HTERT RPE-1 (cell line): Measurements from ENCODE around the gene MPG.

ENCODE experiments used
- in situ Hi-C: fragments of 300-500 bp; cut with MboI; formaldehyde crosslinking; loops from 4 replicates; pipeline ENCODE4 v1.14.3; 2020; ENCODE audit warnings: low sequenced_read_pairs

Gene MPG

DNA sequence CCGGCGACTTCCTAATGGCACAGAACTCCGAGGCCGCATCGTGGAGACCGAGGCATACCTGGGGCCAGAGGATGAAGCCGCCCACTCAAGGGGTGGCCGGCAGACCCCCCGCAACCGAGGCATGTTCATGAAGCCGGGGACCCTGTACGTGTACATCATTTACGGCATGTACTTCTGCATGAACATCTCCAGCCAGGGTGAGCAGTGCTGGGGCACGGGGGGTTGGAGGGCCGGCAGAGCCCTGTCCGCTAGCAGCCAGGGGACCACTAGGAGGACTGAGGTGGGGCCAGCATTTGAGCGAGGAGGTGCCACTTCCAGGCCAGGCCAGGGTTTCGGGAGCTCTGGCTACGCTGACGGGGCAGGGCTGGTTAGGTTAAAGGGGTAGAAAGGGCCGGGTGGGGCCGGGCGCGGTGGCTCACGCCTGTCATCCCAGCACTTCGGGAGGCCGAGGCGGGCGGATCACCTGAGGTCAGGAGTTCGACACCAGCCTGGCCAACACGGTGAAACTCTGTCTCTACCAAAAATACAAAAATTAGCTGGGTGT is 5.1 kb downstream of the MPG start:
- in situ Hi-C loops = no loop called here

DNA sequence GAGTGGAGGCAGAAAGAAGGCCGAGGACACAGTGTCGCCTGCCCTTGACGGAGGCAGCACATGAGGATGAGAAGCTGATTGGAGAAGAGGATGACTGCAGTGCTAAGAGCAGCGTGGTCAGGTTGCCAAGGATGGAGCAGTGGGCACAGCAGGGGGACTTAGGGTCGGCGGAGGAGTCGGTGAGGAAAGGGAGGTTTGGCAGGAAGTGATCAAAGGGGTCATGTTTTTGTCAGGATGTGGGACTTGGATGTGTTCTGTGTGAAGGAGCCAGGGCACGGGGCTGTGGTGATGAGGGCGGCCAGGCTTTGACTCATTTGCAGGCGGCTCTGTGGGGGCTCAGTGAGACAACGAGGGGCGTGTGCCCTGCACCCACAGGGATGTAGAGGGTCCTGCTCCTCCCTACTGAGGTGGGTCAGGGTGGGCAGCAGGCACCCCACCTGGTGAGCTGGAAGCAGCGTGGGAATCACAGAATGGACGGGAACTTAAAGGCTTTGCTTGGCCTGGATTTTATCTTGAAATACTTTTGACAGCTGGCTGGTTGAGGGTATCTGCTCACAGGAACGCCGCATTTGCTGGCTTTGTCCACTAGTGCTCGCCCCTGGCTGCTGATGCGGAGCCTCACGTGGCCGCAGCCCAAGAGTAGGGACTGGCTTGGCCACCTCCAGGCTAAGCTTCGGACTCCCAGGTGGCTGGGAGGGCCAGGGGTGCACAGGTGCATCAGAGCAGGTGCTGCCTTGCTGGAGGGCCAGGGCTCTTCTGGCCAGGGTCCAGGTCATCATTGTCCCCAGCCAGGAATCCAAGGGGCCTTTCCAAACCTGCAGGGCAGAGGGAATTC is 6.0 kb downstream of the MPG start:
- in situ Hi-C loops = no loop called here

DNA sequence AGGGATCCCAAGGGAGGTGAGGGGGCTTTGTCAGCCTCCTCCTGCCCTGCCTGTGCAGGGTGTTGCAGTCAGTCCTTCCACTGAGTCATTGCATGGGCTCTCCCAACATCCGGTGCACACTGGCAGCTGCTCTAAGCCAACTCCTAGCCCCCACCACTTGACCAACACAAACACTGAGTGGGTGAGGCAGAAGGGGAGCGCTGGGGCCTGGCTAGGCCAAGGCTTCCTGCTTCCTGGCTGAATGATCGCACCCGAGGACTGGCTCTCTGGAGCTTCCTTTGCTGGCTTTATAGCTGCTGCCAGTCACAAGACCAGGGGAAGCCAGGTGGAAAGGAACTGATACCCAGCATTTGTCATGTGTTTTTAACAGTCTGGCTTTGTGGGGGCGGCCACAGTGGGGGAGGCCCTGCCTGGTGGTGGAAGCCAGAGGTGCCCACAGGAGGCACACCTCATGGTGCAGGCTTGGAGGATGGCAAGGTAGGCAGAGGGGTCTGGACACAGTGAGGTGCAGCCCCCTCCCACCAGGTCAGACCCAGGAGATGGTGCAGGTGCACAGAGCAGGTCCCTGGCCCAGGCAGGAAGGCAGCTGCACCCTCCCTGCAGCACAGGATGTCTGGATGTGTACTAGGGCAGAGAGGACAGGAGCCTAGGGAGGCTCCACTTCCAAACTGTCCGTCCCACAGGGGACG is 6.8 kb downstream of the MPG start:
- in situ Hi-C loops = no loop called here

DNA sequence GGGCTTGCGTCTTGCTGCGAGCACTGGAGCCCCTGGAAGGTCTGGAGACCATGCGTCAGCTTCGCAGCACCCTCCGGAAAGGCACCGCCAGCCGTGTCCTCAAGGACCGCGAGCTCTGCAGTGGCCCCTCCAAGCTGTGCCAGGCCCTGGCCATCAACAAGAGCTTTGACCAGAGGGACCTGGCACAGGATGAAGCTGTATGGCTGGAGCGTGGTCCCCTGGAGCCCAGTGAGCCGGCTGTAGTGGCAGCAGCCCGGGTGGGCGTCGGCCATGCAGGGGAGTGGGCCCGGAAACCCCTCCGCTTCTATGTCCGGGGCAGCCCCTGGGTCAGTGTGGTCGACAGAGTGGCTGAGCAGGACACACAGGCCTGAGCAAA is 7.4 kb downstream of the MPG start:
- in situ Hi-C loops = no loop called here

DNA sequence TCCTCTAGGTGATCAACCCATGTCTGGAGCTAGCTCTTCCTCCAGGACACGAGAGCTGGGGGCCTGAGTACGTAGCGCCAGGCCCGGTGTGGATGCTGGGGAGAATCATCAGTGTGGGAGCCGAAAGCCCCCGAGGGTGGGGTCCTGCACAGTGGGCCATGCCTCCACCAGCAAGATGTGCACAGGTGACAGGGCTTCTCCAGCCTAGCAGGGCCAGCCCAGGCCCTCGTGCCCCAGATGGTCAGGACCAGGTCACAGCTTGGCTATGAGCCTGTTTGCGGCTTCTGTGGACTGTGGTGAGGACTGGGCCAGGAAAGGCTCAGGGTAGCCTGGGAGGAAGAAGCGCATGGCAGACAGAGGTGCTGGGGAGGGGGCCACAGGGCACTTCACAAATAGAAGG is 7.8 kb downstream of the MPG start:
- in situ Hi-C loops = no loop called here

DNA sequence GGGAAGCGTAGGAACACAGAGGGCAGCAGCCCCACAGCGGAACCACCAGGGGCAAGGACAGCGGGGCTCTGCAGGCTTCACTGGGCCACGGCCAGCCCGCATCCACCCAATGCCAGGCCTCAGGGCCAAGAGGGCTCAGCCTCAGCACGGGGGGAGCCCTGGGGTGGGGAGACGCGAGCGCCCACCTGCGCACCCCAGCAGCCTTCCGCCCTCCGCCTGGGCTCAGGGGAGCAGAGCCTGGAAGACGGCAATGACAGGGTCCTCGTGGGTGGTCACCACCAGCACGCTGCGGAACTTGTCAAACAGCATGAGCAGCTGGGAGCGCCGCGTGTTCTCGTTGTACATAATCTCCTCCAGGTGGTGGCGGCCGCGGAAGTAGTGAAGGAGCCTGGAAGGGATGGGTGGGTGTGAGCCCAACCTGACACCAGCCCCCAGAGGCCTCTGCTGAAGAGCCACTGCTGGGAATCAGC is 8.5 kb downstream of the MPG start:
- in situ Hi-C loops = no loop called here

DNA sequence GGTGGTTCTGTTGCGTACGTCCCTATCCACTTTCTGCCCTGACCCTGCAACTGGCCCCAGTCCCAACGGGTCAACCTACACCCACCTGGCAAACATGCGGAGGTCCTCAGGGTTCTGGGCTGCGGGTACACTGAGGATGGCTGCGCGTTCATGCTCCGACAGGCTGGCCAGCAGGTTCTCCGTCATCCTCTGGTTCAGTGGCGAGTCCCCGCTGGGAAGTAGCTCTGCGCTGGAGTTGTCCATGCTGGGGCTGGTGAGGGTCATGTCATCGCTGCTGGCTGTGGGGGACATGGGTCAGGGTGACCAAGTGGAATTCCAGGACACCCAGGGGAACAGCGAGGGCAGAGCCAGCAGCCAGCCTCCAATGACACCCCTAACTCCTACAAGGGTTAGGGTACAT is 10.6 kb downstream of the MPG start:
- in situ Hi-C loops = no loop called here

DNA sequence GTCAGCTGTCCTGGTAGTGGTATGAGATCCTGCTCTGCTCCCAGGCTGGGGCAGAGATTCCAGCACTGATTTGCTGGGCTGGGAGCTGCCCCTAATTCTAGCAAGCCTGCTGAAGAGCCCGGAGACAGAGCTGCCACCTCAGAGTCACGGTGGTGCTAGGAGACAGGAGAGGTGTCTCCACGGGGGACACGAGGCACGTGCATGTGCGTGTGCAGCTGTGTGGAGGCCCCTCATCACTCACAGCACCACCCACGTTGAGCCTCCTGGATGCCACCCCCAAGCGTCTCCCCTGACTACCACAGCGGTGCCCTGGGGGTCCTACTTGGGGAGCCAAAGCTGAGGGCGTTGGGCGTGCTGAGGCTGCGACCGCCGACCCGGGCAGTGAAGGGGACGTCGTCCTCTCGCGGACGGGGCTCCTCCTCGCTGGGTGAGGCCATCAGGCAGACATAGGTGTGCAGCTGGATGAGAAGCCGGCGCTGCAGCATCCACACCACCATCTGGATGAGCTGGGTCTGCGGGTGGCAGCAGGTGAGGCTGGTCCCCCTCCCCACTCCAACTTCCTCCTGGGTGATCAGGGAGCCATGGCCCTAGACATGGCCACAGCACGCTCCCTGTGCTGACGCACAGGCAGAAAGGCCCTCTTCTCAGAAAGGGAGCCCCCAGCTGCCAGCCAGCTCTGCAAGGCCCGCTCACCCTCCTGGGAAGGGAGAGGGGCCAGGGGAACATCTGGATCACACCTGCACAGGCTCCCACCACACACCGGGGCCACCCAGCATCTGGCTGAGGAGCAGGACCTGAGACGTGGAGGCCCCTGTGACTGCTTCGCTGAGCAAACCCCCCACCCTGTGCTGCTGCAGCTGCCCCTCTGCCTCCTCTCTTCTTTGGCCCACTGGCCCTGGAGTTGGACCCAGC is 11.6 kb downstream of the MPG start:
- in situ Hi-C loops = no loop called here

DNA sequence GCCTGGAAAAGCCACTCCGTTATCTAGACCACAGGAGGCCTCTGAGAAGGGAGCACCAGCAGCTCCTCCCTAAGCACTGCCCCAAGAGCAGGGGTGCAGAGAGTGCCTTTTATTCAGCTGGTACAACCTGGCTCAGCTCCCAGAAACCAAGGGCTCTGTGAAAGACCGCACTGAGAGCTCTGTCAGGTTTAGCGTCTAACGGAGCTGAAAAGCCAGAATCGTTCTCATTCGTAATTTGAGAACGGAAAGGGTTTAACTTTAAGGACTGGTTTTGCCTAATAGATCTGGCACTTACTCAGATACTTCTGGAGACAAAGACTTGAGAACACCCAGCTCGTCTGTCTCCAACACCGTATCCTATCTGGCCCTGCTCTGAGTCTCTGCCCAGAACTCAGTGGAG is 13.5 kb downstream of the MPG start:
- in situ Hi-C loops = no loop called here

DNA sequence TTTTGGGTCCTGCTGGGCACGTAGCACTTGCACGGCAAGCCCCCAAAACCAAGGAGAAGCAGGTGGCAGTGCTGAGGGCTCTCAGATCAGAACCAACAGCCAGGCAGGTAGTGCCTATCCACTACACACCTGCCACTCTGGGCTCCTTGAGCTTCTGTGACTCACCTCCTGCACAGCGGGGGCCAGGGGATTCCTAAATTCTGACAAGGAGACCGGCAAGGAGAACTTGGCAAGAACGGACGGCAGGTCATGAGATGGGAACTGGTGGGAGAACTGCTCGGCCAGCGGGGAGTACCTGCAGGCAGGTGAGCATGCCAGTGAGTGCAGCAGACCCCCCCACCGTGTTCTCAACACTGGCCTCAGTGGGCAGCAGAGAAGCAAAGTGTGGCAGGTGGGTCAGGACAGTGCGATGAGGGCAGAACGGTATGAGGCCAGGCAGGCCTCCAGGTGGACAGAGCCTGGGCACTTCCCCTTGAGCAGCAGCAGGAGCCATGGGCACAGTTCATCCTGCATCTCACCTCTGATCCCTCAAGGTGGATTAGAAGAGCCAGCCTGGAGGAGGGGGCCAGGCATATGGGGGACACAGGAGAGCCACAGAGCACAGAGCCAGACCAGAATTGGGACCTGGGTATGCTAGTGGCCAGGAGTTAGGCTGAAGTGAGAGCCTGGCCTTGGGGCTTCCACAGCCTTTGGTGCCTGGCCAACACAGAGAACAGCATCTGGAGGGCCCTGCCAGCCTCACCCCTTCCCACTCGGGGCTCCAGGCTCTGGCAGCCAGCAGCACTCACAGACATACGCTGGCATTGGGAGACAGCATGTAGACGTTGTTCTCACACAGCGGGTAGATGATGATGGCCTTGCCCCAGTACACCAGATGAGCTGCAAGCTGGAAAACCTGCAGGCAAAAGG is 14.7 kb downstream of the MPG start:
- in situ Hi-C loops = no loop called here

DNA sequence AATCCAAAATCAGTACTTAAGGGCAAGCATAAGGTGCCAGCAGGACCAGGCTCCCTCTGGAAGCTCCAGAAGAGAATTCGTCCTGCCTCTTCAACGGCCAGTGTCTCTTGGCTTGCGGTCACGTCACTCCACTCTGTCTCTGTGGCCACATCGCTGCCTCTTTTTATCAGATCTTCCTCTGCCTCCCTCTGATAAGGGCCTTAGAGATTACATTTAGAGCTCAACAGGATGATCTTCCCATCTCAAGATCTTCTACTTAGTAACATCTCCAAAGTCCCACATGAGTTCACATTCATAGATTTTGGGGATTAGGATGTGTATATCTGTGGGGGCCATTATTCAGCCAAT is 16.9 kb downstream of the MPG start:
- in situ Hi-C loops = no loop called here

DNA sequence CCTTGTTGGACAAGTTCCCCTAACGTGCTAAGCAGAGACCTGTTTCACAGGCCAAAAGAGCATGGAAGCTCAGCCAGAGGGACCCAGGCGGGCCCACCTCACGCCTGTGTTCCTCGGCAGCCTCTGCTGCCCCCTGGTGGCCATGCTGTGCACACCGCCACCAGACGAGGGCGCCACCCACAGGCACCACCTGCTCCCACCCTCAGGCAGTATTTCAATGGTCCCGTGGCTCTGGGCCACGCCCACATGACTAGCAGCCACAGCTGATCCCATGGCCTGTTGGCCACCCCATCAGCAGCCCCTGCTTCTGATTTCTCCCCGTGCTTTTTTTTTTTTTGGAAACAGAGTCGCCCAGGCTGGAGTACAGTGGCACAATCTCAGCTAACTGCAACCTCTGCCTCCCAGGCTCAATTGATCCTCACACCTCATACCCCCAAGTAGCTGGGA is 18.9 kb downstream of the MPG start:
- in situ Hi-C loops = no loop called here

DNA sequence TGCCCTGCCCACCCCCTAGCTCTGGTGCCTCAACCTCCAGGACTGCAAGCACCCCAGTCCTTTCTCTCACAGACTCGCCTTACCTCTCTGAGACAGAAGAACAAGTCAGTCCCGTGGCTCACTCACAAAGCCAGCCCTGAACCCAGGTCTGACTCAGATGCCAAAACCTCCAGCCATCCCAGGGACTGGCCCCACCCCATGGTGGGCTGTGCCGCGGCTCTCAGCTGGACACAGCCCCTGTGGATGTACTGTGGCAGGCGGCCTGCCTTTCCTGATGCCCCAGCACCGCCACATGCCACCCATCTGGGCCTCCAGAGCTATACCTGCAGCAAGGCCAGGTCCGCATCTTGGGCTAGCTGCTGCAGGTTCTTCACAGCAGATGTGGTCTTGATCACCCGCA is 19.8 kb downstream of the MPG start:
- in situ Hi-C loops = no loop called here

DNA sequence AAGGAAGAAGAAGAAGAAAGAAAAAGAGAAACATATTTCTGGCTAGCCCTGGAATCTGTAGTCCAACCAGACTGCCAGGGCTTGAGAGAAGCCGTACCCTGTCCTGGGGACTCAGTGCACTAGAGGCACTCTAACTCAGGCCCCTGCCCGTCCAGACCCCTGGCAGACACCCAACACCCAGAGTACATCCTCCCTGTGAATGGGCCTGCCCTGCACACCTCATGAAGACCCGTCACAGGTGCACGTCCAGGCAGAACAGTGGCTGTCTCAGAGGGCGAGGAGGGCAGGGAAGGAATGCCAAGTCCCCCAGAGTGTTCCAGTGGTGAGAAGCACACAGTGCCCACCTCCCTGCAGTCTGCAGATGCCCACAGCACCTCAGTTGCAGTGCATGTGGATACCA is 23.0 kb downstream of the MPG start:
- in situ Hi-C loops = no loop called here

DNA sequence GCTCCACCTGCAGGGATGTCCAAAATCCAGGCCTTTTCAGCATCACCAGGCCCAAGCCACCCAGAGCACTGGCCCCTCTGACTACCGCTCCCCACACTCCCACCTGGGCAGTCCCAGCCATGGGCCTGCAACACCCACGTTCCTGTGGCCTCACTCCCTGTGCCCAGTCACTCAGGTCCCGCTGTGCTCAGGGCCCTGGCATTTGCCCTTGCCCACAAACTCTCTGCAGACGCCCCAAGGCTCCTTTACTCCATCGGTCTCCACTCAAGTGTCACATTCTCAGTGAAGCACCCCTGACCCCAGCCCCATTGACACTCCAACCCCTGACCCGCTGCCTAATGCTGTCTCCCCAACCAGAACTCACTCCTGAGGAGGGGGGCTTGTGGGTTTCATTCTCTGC is 23.6 kb downstream of the MPG start:
- in situ Hi-C loops = no loop called here

DNA sequence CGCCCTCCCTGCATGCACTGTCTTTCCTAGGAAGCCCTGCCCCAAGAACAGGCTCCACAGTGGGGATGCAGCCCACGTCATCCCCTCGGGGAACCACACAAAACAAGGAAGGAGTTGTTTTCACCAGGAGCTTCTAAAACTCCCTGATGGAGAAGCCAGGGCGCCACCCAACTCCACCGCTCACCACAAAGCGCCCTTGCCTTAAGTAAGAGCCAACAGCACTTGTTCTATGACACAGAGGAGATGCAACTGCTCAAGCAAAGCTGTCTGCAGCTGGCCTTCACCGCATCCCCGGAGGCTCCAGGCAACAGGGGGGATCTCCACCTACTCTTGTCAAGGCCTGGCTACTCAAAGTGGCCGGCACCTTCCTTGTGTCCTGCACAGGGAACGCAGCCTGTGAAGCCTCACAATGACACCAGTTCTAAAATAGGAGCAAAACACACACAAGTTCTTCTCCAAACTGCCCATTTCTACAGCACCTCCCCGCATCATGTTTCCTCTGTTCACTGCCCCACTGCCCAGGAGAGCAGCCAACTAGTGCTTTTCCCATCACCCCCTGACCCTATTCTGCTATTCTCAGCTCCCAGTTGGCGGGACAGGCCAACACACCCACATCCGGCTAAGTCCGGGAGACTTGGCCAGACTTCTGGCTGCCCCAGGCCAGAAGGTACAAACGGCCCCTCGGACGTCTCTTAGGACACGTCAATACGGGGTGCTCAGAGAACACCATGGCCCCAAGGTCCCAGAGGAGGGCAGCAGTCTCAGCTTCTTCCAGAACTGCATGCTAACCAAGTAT is 24.2 kb downstream of the MPG start:
- in situ Hi-C loops = no loop called here

DNA sequence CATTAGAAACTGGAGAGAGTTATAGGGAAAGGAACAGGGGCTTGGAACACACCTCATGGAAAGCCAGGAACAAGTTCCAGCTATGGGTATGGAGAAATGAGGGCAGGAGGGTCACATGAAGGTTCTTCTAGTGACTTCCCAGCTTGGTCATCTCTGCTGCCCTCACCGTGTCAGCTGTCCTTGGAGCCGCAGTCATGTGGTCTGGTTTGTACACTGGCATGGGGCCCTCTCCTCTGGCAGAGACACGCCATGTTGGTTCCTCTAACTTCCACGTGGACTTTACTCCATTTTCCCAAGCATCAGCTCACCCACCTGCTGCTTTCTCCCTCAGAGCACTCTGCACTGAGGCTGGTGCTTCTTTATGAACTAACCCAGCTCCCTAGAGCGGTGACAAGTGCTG is 26.3 kb downstream of the MPG start:
- in situ Hi-C loops = no loop called here

DNA sequence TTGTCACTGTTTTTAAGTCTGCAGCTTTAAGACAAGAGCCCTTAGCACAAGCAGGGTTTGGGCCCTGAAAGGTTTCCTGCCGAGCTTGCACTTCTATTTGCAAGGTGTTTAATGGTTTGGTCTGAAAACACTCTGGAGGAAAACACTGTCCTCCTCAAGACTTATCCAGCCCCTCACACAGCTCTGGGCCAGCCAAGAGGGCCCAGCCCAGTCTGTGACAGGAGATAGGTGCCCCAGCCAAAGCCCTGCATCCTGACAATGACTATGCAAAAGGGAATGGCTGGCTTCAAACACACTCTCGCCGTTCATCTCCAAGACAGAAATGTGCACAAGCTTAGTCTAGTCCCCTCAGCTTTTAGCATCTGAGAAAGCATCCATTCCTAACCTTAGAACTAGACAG is 26.9 kb downstream of the MPG start:
- in situ Hi-C loops = no loop called here

DNA sequence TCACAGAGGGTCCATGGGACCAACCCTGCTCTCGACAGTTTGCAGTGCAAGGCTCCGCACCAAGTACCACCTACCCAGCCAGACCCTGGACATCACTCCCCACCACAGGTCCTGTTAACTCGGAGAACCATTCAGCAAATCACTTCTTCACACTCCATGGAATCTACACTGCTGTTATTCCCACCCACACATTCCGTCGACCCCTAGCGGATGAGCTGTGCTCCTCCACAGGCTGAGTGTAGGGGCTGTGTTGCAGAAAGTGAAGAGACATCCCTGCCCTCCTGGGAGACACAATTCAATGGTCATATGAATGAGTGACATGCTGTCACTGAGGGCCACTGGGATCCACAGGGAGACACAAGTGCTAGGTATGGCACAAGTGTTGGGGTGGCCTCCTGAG is 27.5 kb downstream of the MPG start:
- in situ Hi-C loops = no loop called here
